HFF-Myc (cell line): ENCODE results near the gene FAM133A.
A peak's percentile ranks its signal among the peaks of the same experiment; 100 is the strongest.

Experiments used
- DNase-seq: peaks from one replicate; pipeline ENCODE4 v3.0.0-alpha.2; 2011; ENCODE audit warnings: low read depth; ENCODE audit errors: extremely low read depth
- H3K4me3 ChIP-seq: replicated peaks from 2 replicates; pipeline ENCODE4 v1.5.1; 2011; ENCODE audit warnings: low read depth, mild to moderate bottlenecking, control low read depth, low read length
- CTCF ChIP-seq: IDR thresholded peaks from 2 replicates; pipeline ENCODE4 v1.5.1; 2012; ENCODE audit warnings: mild to moderate bottlenecking, low read depth, low read length, control low read depth; ENCODE audit errors: missing control alignments

Gene FAM133A

GRCh38 chrX:93673869-93674271, at the start of gene FAM133A:
FAM133A (plus strand) TSS chrX:93674206; CDS start chrX:93709420, 35,214 bp downstream.
- H3K4me3 ChIP-seq = peak within 1 kb of the TSS; percentile 11; the same call in 1 of the 2 replicates
- DNase-seq = no peak
- TF ChIP-seq CTCF = no peak

- TF ChIP-seq CTCF = no peak
- no peak for DNase-seq
- no peak overlapping the region for H3K4me3 ChIP-seq
Observed at GRCh38 chrX:93637591-93637990, 36.4 kb upstream of the FAM133A start.

GRCh38 chrX:93649381-93649780, 24.6 kb upstream of the FAM133A start:
- no peak overlapping the region for H3K4me3 ChIP-seq
- DNase-seq = no peak
- TF ChIP-seq CTCF = no peak

- DNase-seq = no peak
- H3K4me3 ChIP-seq = no peak overlapping the region
- TF ChIP-seq CTCF = no peak
Observed at GRCh38 chrX:93660575-93660974, 13.4 kb upstream of the FAM133A start.

GRCh38 chrX:93673056-93673868, 744 bp upstream of the FAM133A start, which contains the start of gene NAP1L3:
NAP1L3 (minus strand) TSS chrX:93673578; CDS start chrX:93673304, 274 bp downstream.
- DNase-seq = no peak
- H3K4me3 ChIP-seq = peak within 1 kb of the TSS; percentile 11; the same call in 1 of the 2 replicates
- no peak for TF ChIP-seq CTCF

- no peak for TF ChIP-seq CTCF
- H3K4me3 ChIP-seq = no peak overlapping the region
- no peak for DNase-seq
Observed at GRCh38 chrX:93695981-93696380, 22.0 kb downstream of the FAM133A start.

- DNase-seq = no peak
- no peak for TF ChIP-seq CTCF
Observed at GRCh38 chrX:93703701-93704100, 29.7 kb downstream of the FAM133A start.

More at GRCh38 chrX:93703701-93704100, 29.7 kb downstream of the FAM133A start:
- H3K4me3 ChIP-seq = no peak overlapping the region
